ENCODE data around the gene SMYD3. TPM values are rescaled to one million over a fixed set of nuclear protein-coding genes. Genes with fewer than 3 reads are reported as not detected.

The SMYD3 gene
- total and polyA plus RNA-seq, 2 of the 13 experiments (the other 11 are each of a cell fraction or from before 2014, with no cell fraction given): 27.7 to 35.8 TPM

DNA sequence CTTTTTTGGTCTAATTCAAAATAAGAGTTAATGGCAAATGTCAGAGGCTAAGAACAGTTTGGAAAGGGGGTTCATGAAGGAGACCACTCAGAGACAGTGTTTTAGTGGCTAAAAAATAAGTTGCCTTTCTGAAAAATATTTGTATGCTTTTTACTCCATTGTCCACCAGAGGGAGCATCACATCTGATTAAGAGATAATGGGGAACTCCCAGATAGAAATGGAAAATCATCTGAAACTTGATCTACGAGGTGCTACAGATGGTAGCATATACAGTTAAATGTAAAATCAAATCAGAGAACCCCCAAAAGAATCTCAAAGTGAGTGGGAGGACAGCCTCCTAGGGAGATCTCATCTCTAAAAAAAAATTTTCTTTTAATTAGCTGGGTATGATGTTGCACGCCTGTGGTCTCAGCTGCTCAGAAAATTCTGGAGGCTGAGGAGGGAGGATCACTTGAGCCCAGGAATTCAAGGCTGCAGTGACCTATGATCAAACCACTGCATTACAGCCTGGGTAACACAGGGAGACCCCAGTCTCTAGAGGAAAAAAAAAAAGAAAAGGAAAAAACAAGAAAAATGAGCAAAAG lies 9.7 kb downstream of the SMYD3 start (continued):
- TF ChIP-seq ZNF609 (CRISPR knock-in tag; IDR thresholded peaks at IDR 0.05; ENCODE audit: borderline replicate concordance): no peak
- TF ChIP-seq PHB2 (IDR thresholded peaks at IDR 0.05; ENCODE audit: partially characterized antibody): no peak
- no peak for TF ChIP-seq ZNF160 (CRISPR knock-in tag; IDR thresholded peaks at IDR 0.05)
- no peak for TF ChIP-seq ZUFSP (CRISPR knock-in tag; IDR thresholded peaks at IDR 0.05; ENCODE audit: borderline replicate concordance)
- TF ChIP-seq ZFP90 (CRISPR knock-in tag; IDR thresholded peaks at IDR 0.05; ENCODE audit: borderline replicate concordance): no peak
- TF ChIP-seq RAD21 (CRISPR knock-in tag; IDR thresholded peaks at IDR 0.05): 0 out of 2 replicates have a peak, but pooled peaks have one; percentile 26
- TF ChIP-seq ZNF432 (CRISPR knock-in tag; IDR thresholded peaks at IDR 0.05; ENCODE audit: borderline replicate concordance): no peak
- TF ChIP-seq NRL (CRISPR knock-in tag; IDR thresholded peaks at IDR 0.05; ENCODE audit: borderline replicate concordance): no peak
- TF ChIP-seq ZSCAN31 (CRISPR knock-in tag; IDR thresholded peaks at IDR 0.05; ENCODE audit: low read depth): no peak
- TF ChIP-seq, protein P1, sequence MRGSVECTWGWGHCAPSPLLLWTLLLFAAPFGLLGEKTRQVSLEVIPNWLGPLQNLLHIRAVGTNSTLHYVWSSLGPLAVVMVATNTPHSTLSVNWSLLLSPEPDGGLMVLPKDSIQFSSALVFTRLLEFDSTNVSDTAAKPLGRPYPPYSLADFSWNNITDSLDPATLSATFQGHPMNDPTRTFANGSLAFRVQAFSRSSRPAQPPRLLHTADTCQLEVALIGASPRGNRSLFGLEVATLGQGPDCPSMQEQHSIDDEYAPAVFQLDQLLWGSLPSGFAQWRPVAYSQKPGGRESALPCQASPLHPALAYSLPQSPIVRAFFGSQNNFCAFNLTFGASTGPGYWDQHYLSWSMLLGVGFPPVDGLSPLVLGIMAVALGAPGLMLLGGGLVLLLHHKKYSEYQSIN (CRISPR knock-in tag; IDR thresholded peaks at IDR 0.05; ENCODE audit: borderline replicate concordance): no peak
- TF ChIP-seq HNF4A (CRISPR knock-in tag; IDR thresholded peaks at IDR 0.05): no peak
- no peak for TF ChIP-seq ZNF275 (CRISPR knock-in tag; IDR thresholded peaks at IDR 0.05; ENCODE audit: borderline replicate concordance)
- no peak for TF ChIP-seq KLF11 (CRISPR knock-in tag; IDR thresholded peaks at IDR 0.05)
- peak; percentile 69 for TF ChIP-seq SMC3 (IDR thresholded peaks at IDR 0.05; ENCODE audit: low read length)
- no peak for TF ChIP-seq ZNF563 (CRISPR knock-in tag; IDR thresholded peaks at IDR 0.05)
- TF ChIP-seq NFIC (IDR thresholded peaks at IDR 0.05; ENCODE audit: low read length): no peak
- TF ChIP-seq ARID2 (CRISPR knock-in tag; IDR thresholded peaks at IDR 0.05; ENCODE audit: borderline replicate concordance): no peak
- TF ChIP-seq ZNF33B (CRISPR knock-in tag; IDR thresholded peaks at IDR 0.05): no peak
- no peak for TF ChIP-seq ZNF256 (CRISPR knock-in tag; conservative IDR thresholded peaks at IDR 0.05)
